Parathyroid adenoma (tissue), 2 donors: ENCODE results near the gene BTNL9.

ENCODE experiments used
- H2AFZ ChIP-seq: fragments of 300-600 bp; sonication (generic); one replicate; pipeline ENCODE4 v1.7.0; 2017; ENCODE audit warnings: antibody characterized with exemption, mild to moderate bottlenecking
- H3K27ac ChIP-seq: fragments of 300-600 bp; sonication (generic); one replicate; pipeline ENCODE4 v1.7.0; 2017
- H3K27me3 ChIP-seq: fragments of 300-600 bp; sonication (generic); one replicate; pipeline ENCODE4 v1.7.0; 2017; ENCODE audit warnings: low read length; ENCODE audit not compliant: control insufficient read depth, insufficient read depth
- H3K36me3 ChIP-seq: fragments of 300-600 bp; sonication (generic); one replicate; pipeline ENCODE4 v1.7.0; 2017; ENCODE audit warnings: low read length; ENCODE audit not compliant: control insufficient read depth, insufficient read depth
- H3K4me1 ChIP-seq: fragments of 300-600 bp; sonication (generic); one replicate; pipeline ENCODE4 v1.7.0; 2017; ENCODE audit warnings: control low read depth
- H3K4me2 ChIP-seq: fragments of 300-600 bp; sonication (generic); one replicate; pipeline ENCODE4 v1.7.0; 2017; ENCODE audit warnings: low read length
- H3K4me3 ChIP-seq: fragments of 300-600 bp; sonication (generic); one replicate; pipeline ENCODE4 v1.7.0; 2017; ENCODE audit warnings: low read depth, low read length
- H3K79me2 ChIP-seq: fragments of 300-600 bp; sonication (generic); one replicate; pipeline ENCODE4 v1.7.0; 2017; ENCODE audit warnings: control low read depth
- H3K9ac ChIP-seq: fragments of 300-600 bp; sonication (generic); one replicate; pipeline ENCODE4 v1.7.0; 2017; ENCODE audit warnings: mild to moderate bottlenecking
- H3K9me3 ChIP-seq: fragments of 300-600 bp; sonication (generic); one replicate; pipeline ENCODE4 v1.7.0; 2017; ENCODE audit warnings: low read length; ENCODE audit not compliant: control insufficient read depth
- TF ChIP-seq, protein P1 (sequence below): fragments of 300-600 bp; sonication (generic); IDR thresholded peaks from one replicate; pipeline ENCODE4 v1.7.0; 2017; ENCODE audit warnings: antibody characterized with exemption, mild to moderate bottlenecking
- donor health status: primary hyperparathyroidism.

The BTNL9 gene

DNA sequence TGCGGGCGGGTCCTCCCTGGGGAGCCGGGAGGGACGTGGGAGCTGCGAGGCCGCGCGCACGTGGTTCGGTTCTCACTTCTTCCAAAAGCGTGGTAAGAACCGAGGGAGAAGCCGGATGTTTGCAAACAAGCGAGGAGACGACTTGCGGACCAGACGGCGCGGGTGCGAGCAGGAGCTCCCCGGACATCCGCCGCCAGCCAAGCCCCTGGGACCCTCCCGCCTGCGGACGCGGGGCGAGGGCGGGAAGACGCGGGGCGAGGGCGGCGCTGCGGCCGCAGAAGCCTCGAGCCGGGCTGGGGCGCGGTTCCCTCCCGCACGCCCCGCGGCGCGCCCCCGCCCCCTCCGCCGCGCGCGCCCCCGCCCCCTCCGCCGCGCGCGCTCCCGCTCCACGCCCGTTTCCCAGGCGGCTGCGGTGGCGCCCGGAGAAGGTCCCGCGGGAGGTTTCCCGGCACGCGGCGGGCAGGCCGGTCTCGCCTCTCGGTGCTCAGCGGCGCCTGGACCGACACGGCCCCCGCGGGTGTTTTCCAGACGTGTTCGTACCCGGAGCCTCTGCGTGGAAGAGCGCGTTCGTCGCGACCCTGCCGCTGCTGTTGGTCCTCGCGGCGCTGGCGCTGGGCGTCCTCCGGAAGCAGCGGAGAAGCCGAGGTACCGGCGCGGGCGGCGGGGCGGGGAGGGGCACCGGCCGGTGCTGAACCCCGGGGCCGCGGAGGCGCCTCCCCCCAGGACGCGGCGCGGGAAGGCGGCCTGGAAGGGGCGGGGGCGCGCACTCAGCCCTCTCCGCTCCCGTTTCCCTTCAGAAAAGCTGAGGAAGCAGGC, 12.8 kb downstream of the BTNL9 start:
- H3K4me3 ChIP-seq: peak overlapping the region; percentile 35
- no peaks in the 10 kb centered on the region for H3K9me3 ChIP-seq
- H3K27ac ChIP-seq: no peak overlapping the region
- no peaks in the 10 kb centered on the region for H3K4me1 ChIP-seq
- TF ChIP-seq, protein P1, sequence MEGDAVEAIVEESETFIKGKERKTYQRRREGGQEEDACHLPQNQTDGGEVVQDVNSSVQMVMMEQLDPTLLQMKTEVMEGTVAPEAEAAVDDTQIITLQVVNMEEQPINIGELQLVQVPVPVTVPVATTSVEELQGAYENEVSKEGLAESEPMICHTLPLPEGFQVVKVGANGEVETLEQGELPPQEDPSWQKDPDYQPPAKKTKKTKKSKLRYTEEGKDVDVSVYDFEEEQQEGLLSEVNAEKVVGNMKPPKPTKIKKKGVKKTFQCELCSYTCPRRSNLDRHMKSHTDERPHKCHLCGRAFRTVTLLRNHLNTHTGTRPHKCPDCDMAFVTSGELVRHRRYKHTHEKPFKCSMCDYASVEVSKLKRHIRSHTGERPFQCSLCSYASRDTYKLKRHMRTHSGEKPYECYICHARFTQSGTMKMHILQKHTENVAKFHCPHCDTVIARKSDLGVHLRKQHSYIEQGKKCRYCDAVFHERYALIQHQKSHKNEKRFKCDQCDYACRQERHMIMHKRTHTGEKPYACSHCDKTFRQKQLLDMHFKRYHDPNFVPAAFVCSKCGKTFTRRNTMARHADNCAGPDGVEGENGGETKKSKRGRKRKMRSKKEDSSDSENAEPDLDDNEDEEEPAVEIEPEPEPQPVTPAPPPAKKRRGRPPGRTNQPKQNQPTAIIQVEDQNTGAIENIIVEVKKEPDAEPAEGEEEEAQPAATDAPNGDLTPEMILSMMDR: no peak
- H3K9ac ChIP-seq: no peak overlapping the region
- no peaks in the 10 kb centered on the region for H3K79me2 ChIP-seq
- H3K27me3 ChIP-seq: no peaks in the 10 kb centered on the region
- H2AFZ ChIP-seq: peak overlapping the region; percentile 56
- H3K36me3 ChIP-seq: no peaks in the 10 kb centered on the region
- H3K4me2 ChIP-seq: peak overlapping the region; percentile 66

DNA sequence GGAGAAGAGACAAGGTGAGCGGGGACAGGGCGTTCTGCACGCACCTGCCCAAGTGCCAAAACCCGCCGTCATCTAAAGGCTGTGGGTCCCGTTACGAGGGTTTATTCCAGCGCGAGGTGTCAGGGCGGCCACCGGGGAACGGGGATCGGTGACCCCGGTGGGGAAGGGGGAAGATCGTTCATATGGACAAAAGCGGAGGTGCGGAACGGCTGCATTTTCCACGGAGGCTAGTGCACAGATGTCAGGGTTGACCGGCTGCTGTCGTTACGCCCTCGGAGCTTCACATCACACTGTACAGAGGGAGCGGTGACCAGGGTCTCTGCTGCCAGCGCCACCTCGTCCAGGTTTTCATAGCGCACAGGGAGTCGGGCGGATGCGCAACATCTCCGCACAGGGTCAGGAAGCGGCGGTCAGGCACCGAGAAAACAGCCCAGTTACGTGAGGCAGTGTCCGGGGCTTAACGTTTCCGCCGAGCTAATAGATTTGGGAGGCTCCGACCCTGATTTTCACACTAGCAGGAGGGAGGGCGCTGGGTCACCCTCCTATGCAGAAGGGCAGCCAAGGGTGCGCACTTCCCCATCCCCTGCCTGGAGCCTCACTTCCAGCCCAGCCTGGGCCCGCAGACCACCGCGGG, 13.5 kb downstream of the BTNL9 start:
- H3K36me3 ChIP-seq: no peaks in the 10 kb centered on the region
- TF ChIP-seq, protein P1: no peak
- H3K27ac ChIP-seq: peak overlapping the region; percentile 49
- peak overlapping the region; percentile 56 for H2AFZ ChIP-seq
- H3K4me1 ChIP-seq: no peaks in the 10 kb centered on the region
- H3K79me2 ChIP-seq: no peaks in the 10 kb centered on the region
- no peaks in the 10 kb centered on the region for H3K27me3 ChIP-seq
- no peaks in the 10 kb centered on the region for H3K9me3 ChIP-seq
- peak overlapping the region; percentile 35 for H3K4me3 ChIP-seq
- H3K4me2 ChIP-seq: peak overlapping the region; percentile 66
- H3K9ac ChIP-seq: no peak overlapping the region

DNA sequence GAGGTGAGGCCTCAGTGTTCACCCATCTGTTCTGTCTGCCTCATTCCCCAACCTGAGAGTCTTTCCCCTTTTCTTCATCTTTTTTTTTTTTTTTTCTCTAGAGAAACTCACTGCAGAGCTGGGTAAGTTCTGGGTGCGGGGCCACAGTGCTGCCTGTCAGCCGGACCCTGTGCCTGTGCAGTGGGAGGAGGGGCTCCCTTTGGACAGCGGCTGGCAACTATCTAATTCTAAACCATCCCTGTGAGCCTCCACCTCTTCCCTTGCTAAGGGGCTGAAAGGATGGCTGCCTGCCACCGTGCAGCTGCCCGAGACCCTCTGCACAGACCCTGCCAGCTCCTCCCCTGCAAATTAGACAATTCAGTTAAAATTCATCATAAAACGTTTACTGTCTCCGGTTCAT, 14.1 kb downstream of the BTNL9 start:
- TF ChIP-seq, protein P1: no peak
- Histone ChIP-seq H2AFZ (no peak overlapping the region), H3K27ac (no peak overlapping the region), H3K9ac (no peak overlapping the region), H3K4me1 (no peaks in the 10 kb centered on the region), H3K4me3 (no peak overlapping the region), H3K79me2 (no peaks in the 10 kb centered on the region), H3K9me3 (no peaks in the 10 kb centered on the region), H3K36me3 (no peaks in the 10 kb centered on the region), H3K27me3 (no peaks in the 10 kb centered on the region), H3K4me2 (no peak overlapping the region)

DNA sequence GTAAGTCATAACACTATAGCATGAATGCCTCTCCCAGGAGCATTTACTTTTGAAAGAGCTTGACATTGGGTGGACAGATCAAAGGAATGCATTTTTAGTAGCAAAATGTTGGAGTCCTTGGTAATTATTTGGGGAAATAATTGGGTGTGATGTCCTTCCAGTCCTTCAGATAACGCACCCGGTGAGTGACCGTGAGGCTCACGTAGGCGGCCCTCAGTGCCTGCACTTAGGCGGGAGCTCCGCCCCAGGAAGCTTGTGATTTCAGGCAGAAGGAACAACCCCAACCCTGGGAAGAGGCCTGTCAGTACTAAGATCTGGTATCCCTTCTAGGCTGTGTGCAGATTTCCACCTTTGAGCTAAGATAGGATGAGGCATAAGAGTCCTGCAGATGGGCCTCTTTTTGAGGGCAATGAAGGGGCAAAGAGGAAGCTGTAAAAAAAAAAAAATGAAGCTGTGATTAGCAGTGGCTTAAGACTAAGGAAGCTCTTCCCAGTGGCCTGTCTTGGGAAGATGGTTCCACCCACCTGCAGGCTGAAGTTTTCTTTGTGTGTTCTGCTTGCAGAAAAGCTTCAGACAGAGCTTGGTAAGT, 14.9 kb downstream of the BTNL9 start:
- no peaks in the 10 kb centered on the region for H3K79me2 ChIP-seq
- TF ChIP-seq, protein P1: no peak
- H3K4me3 ChIP-seq: no peak overlapping the region
- H3K9me3 ChIP-seq: no peaks in the 10 kb centered on the region
- H3K27ac ChIP-seq: no peak overlapping the region
- no peaks in the 10 kb centered on the region for H3K36me3 ChIP-seq
- no peaks in the 10 kb centered on the region for H3K4me1 ChIP-seq
- H2AFZ ChIP-seq: no peak overlapping the region
- no peaks in the 10 kb centered on the region for H3K27me3 ChIP-seq
- no peak overlapping the region for H3K4me2 ChIP-seq
- H3K9ac ChIP-seq: no peak overlapping the region
